ENCODE measurements around the gene REN. TPM values are rescaled to one million over a fixed set of nuclear protein-coding genes. Genes with fewer than 3 reads are reported as not detected.

The REN gene
- total RNA-seq, 1 donor from 2014 or later, result not detected

- H3K27me3 Mint-ChIP-seq (ENCODE audit: unreplicated experiment), result peaks cover 45% of the 10 kb centered on the region
- TF ChIP-seq CTCF (IDR thresholded peaks at IDR 0.05), result no peak
- H3K27ac Mint-ChIP-seq (ENCODE audit: unreplicated experiment), result no peak overlapping the region
- H3K4me1 Mint-ChIP-seq (ENCODE audit: unreplicated experiment), result peaks cover 2% of the 10 kb centered on the region
- H3K36me3 Mint-ChIP-seq (ENCODE audit: unreplicated experiment), result no peaks in the 10 kb centered on the region
- no peaks in the 10 kb centered on the region for H3K9me3 Mint-ChIP-seq (ENCODE audit: unreplicated experiment)
- H3K4me3 Mint-ChIP-seq (ENCODE audit: unreplicated experiment), result no peak overlapping the region
- DNase-seq (ENCODE audit: extremely low spot score, unreplicated experiment), result no peak
Measured at GRCh38 chr1:204201348-204202040, 35.4 kb upstream of the REN start.

GRCh38 chr1:204199579-204199978 lies 33.4 kb upstream of the REN start:
- peaks cover 11% of the 10 kb centered on the region for H3K4me1 Mint-ChIP-seq (ENCODE audit: unreplicated experiment)
- no peak for DNase-seq (ENCODE audit: extremely low spot score, unreplicated experiment)
- H3K9me3 Mint-ChIP-seq (ENCODE audit: unreplicated experiment), result no peaks in the 10 kb centered on the region
- peaks cover 26% of the 10 kb centered on the region for H3K27me3 Mint-ChIP-seq (ENCODE audit: unreplicated experiment)
- H3K27ac Mint-ChIP-seq (ENCODE audit: unreplicated experiment), result no peak overlapping the region
- H3K36me3 Mint-ChIP-seq (ENCODE audit: unreplicated experiment), result no peaks in the 10 kb centered on the region
- no peak overlapping the region for H3K4me3 Mint-ChIP-seq (ENCODE audit: unreplicated experiment)
- TF ChIP-seq CTCF (IDR thresholded peaks at IDR 0.05), result no peak

- H3K9me3 Mint-ChIP-seq (ENCODE audit: unreplicated experiment), result no peaks in the 10 kb centered on the region
- H3K27ac Mint-ChIP-seq (ENCODE audit: unreplicated experiment), result no peak overlapping the region
- H3K36me3 Mint-ChIP-seq (ENCODE audit: unreplicated experiment), result no peaks in the 10 kb centered on the region
- H3K4me1 Mint-ChIP-seq (ENCODE audit: unreplicated experiment), result peaks cover 11% of the 10 kb centered on the region
- H3K4me3 Mint-ChIP-seq (ENCODE audit: unreplicated experiment), result no peak overlapping the region
- no peak for DNase-seq (ENCODE audit: extremely low spot score, unreplicated experiment)
- peaks cover 18% of the 10 kb centered on the region for H3K27me3 Mint-ChIP-seq (ENCODE audit: unreplicated experiment)
- TF ChIP-seq CTCF (IDR thresholded peaks at IDR 0.05), result no peak
Measured at GRCh38 chr1:204198348-204199340, 32.5 kb upstream of the REN start.

- H3K27ac Mint-ChIP-seq (ENCODE audit: unreplicated experiment), result no peak overlapping the region
- H3K4me1 Mint-ChIP-seq (ENCODE audit: unreplicated experiment), result peaks cover 11% of the 10 kb centered on the region
- peaks cover 19% of the 10 kb centered on the region for H3K27me3 Mint-ChIP-seq (ENCODE audit: unreplicated experiment)
- no peaks in the 10 kb centered on the region for H3K9me3 Mint-ChIP-seq (ENCODE audit: unreplicated experiment)
- no peak overlapping the region for H3K4me3 Mint-ChIP-seq (ENCODE audit: unreplicated experiment)
- no peaks in the 10 kb centered on the region for H3K36me3 Mint-ChIP-seq (ENCODE audit: unreplicated experiment)
- DNase-seq (ENCODE audit: extremely low spot score, unreplicated experiment), result no peak
- no peak for TF ChIP-seq CTCF (IDR thresholded peaks at IDR 0.05)
Measured at GRCh38 chr1:204197068-204197467, 30.9 kb upstream of the REN start.
